HL-60 (cell line): Measurements from ENCODE around the gene S100A8.

Experiments used
- CTCF ChIP-seq: IDR thresholded peaks from one replicate; pipeline ENCODE4 v1.5.1; 2011; ENCODE audit warnings: low read length, control low read depth, inconsistent platforms; ENCODE audit not compliant: insufficient read depth
- GABPA ChIP-seq: IDR thresholded peaks from 2 replicates; pipeline ENCODE4 v1.6.1; 2012; ENCODE audit warnings: low read depth
- POLR2AphosphoS5 ChIP-seq: IDR thresholded peaks from 2 replicates; pipeline ENCODE4 v1.6.1; 2012; ENCODE audit warnings: low read depth
- REST ChIP-seq: IDR thresholded peaks from 2 replicates; pipeline ENCODE4 v1.6.1; 2012; ENCODE audit warnings: low read depth; ENCODE audit not compliant: insufficient replicate concordance
- SPI1 ChIP-seq: IDR thresholded peaks from 2 replicates; pipeline ENCODE4 v1.6.1; 2012; ENCODE audit warnings: low read depth, mild to moderate bottlenecking, borderline replicate concordance

- TF ChIP-seq CTCF (no peak), REST (no peak), GABPA (no peak), POLR2AphosphoS5 (no peak), SPI1 (no peak)
Observed at GRCh38 chr1:153430166-153430553, 39.3 kb upstream of the S100A8 start.
